ENCODE measurements around the gene FRMPD2.
"Not testable (repeated sequence)": the region's sequence is repeated elsewhere in the genome, so short reads cannot be mapped to it uniquely, and the experiment has no call there.

The FRMPD2 gene

GRCh38 chr10:48289501-48290238 is 15.2 kb upstream of the FRMPD2 start:
- peak in 3 of 4 experiments; percentile 8 to 16 (median 11) for DNase-seq

DNA sequence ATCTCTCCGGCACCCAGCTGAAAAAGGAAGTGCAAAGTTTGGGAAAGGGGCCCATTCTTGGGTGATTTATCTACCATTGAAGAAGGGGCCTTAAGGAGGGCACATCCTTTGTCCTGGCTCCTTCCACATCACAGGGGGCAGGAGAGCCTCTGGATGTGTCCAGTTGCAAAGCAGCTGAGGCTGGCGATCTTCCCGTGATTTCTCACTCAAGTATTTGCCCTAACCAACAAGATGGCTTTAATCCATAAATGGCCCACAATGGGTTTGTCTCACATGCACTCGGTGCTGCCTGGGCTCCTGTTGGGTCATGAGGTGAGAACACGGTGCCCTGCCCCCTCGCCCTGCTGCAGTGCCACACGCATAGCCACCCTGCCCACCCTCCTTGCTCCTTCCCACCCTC is 14.2 kb upstream of the FRMPD2 start:
- no peak for DNase-seq

GRCh38 chr10:48287417-48288391 is 13.2 kb upstream of the FRMPD2 start:
- no peak for DNase-seq

GRCh38 chr10:48286356-48286755 is 11.9 kb upstream of the FRMPD2 start:
- DNase-seq = no peak

DNA sequence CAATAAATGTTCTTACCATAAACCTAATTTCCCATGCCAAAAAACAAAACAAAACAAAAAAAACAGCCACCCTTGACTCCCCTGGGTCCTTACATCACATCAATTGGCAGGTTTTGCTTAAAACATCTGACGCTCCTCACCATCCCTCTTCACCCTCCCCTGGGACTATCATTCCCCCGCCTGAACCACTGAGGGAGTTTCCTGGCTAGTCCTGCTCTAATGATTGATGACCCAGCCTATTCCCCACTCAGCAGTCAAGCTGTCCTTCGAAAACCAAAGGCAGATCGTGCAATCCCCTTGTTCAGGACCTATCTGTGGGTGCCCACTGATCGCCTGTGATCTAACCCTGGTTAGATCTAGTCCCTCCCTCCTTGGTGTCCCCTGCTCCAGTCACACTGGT is 11.2 kb upstream of the FRMPD2 start:
- no peak for DNase-seq

DNA sequence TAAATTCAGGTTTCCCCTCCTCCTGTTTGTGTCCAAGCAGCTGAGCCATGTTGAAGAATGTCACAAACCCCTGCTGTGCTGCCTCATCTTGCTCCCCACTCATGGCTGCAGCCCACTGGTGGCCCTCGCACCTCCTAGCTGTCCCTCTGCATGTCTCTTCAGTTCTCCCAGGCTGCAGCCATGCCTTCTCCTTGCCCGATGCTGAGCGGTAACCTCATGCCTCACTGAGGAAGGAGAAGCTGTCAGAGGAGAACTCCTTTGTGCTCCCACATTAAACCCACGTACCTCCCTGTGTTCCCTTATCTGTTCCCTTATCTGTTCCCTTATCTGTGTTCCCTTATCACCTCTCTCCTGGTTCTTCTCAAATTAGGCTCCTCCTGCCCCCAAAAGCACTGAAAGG is 10.3 kb upstream of the FRMPD2 start:
- no peak for DNase-seq

GRCh38 chr10:48284002-48284546 is 9.6 kb upstream of the FRMPD2 start:
- DNase-seq = no peak

GRCh38 chr10:48282829-48283228 is 8.3 kb upstream of the FRMPD2 start:
- DNase-seq = no peak

GRCh38 chr10:48281697-48282096 is 7.2 kb upstream of the FRMPD2 start:
- not testable (repeated sequence) for DNase-seq

DNA sequence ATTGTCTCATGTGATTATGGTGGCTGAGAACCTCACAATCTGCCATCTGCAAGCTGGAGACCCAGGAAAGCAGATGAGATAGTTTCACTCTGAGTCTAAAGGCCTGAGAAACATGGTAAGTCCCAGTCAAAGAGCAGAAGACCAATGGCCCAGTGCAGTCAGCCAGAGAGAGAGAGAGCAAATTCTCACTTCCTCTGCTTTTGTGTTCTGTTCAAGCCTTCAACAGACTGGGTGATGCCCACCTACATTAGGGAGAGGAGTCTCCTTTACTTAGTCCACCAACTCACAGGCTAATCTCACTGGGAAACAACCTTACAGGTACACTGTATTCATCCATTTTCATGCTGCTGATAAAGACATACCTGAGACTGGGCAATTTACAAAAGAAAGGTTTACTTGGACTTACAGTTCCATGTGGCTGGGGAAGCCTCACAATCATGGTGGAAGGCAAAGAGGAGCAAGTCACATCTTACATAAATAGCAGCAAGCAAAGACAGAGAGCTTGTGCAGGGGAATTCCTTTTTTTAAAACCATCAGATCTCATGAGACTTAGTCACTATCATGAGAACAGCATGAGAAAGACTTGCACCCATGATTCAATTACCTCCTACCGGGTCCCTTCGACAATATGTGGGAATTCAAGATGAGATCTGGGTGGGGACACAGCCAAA is 4.7 kb upstream of the FRMPD2 start:
- DNase-seq = no peak

DNA sequence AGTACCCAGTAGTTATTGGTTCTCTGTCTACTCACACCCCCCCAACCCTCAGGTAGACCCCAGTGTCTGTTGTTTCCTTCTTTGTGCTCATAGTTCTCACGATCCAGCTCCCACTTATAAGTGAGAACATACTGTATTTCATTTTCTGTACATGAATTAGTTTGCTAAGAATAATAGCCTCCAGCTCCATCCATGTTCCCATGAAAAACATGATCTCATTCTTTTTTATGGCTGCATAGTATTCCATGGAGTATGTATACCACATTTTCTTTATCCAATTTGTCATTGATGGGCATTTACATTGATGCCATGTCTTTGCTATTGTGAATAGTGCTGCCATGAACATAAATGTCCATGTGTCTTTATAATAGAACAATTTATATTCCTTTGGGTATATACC is 2.6 kb upstream of the FRMPD2 start:
- no peak for DNase-seq

DNA sequence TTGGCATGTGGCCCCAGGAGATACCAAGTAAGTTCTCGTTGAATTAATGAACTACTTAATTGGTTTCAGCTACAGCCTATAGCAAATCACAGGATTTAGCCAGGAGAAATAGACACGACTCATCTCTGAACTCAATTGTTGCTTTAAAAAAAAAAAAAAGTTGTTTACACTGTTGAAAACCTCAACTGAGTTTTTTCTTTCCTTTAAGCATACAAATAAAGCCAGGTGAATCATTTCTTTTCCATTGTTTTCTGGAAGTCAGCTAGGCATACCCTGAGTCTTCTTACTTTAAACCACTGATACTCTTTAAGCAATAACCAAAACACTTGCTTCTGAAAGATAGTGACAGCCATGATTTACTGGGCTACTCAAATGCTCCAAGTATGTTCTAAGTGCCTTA is 755 bp downstream of the FRMPD2 start:
- DNase-seq = no peak

- no peak for DNase-seq
Measured at GRCh38 chr10:48272682-48273081, 1.8 kb downstream of the FRMPD2 start.

GRCh38 chr10:48271047-48271730 is 3.3 kb downstream of the FRMPD2 start:
- DNase-seq = no peak

- DNase-seq = no peak
Measured at GRCh38 chr10:48266528-48266927, 8.0 kb downstream of the FRMPD2 start.

DNA sequence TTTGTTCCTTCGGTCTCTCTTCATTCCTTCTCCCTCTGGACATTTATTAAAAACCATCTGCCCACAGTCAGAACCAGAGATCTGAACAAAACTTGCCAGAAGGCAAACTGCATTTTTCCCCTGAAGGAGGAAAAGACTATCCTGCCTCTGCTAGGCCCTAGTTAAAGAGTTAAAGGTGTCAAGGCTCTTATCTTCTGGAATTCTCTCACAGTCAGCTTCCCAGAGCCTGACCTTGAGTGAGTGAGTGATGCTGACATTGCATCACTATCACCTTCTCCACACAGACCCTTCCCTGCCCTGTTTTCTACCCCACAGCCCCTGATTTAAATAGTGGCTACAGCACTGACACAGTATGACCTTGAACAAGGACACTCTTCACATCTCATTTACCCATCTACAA is 16.4 kb downstream of the FRMPD2 start:
- no peak for DNase-seq

- no peak for DNase-seq
Measured at GRCh38 chr10:48257407-48257961, 17.0 kb downstream of the FRMPD2 start.

DNA sequence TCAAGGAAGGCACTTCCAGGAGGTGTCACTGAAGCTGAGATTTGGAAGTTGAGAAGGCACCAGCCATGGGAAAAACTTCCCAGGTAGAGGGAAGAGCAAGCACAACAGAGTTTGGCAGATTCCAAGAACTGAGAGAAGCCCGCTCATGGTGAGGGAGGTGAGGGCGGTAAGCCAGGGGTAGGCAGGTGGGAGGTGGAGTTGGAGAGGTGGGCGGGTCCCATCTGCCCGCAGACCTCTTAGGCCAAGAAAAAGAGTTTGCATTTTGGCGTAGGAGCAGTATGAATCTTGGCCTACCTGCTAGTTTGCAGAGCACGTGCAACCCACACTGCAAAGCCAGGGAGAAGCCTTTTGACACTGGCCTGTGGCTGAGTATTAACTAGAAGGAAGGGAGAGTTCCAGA is 18.8 kb downstream of the FRMPD2 start:
- no peak for DNase-seq

GRCh38 chr10:48254750-48255512 is 19.6 kb downstream of the FRMPD2 start:
- DNase-seq = no peak

DNA sequence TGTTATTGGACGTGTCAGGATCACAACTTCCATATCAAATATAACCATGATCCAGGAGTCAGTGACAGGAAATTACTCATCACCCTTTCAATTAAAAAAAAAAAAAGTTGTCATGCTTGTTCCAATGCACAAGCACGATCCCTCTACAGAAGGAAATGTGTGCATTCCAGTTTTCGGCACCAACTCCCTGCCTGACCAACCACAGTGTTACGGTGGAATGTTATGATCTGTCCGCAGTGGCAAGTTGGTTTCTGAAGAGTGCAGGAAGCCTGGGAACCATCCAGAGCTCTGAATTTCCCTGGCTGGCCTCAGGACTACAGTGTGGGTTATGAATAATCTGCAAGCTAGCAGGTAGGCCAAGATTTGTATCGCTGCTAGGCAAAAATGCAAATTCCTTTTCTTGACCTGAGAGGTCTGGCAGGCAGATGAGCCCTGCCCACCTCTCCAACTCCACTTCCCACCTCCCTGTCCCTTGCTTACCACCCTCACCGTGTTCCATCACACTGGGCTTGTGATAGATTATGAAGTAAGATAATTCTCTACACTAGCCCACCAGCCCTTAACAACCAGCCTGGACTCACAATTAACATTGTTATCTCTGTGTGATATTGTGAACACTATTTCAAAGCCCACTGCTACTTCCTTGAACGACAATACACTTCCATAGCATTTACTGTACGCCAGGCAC is 20.4 kb downstream of the FRMPD2 start:
- no peak for DNase-seq

DNA sequence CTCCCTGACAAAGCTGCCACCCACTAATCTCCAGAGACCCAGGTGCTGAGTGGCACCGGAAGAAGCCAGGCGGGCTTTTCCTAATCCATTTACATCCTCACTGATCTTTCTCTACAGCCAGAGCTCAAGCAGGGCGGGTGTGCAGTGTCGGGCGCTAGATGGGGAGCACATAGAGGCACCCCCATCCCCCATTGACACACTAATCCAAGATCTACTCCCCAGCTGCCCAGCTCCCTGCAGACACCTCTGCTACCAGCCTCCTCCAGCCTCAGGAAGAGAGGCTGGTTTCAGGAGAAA is 22.2 kb downstream of the FRMPD2 start:
- no peak for DNase-seq

Data from activated naive CD4-positive, alpha-beta T cell (primary cell).